GM23338 (cell line): ENCODE measurements around the gene HKDC1. TPM values are rescaled to one million over a fixed set of nuclear protein-coding genes. Genes with fewer than 3 reads are reported as not detected.

Source experiments
- ATAC-seq: fragments of 200-7000 bp; cut with Tn5 transposase; 3 replicates; pipeline ENCODE4 v1.9.1; 2020
- DNase-seq: peaks from one replicate; pipeline ENCODE4 v3.0.0-alpha.2; 2015; ENCODE audit warnings: low spot score
- H2AFZ ChIP-seq: fragments of 200-600 bp; sonication (generic); 2 replicates; pipeline ENCODE4 v1.8.0; 2016; ENCODE audit warnings: antibody characterized with exemption, mild to moderate bottlenecking, moderate library complexity
- H3F3A ChIP-seq: fragments of 200-600 bp; sonication (generic); replicated peaks from 2 replicates; pipeline ENCODE4 v1.8.0; 2017; ENCODE audit warnings: antibody characterized with exemption, mixed run types, low read depth
- H3K27ac ChIP-seq: fragments of 200-600 bp; sonication (generic); 2 replicates; pipeline ENCODE4 v1.6.1; 2016; ENCODE audit warnings: low read depth
- H3K27me3 ChIP-seq: fragments of 200-600 bp; sonication (generic); 2 replicates; pipeline ENCODE4 v1.8.0; 2016; ENCODE audit warnings: mild to moderate bottlenecking, mixed run types, moderate library complexity; ENCODE audit not compliant: insufficient read depth
- H3K36me3 ChIP-seq: fragments of 200-600 bp; sonication (generic); 2 replicates; pipeline ENCODE4 v1.8.0; 2016; ENCODE audit warnings: mild to moderate bottlenecking; ENCODE audit not compliant: insufficient read depth
- H3K4me1 ChIP-seq: fragments of 200-600 bp; sonication (generic); 2 replicates; pipeline ENCODE4 v1.8.0; 2016; ENCODE audit warnings: mild to moderate bottlenecking, moderate library complexity; ENCODE audit not compliant: insufficient read depth
- H3K4me2 ChIP-seq: fragments of 200-600 bp; sonication (generic); 2 replicates; pipeline ENCODE4 v1.7.1; 2017; ENCODE audit warnings: mixed run types
- H3K4me3 ChIP-seq: fragments of 200-600 bp; sonication (generic); 2 replicates; pipeline ENCODE4 v1.6.1; 2016; ENCODE audit warnings: mixed run types
- H3K79me2 ChIP-seq: fragments of 200-600 bp; sonication (generic); replicated peaks from 2 replicates; pipeline ENCODE4 v1.8.0; 2017; ENCODE audit warnings: mild to moderate bottlenecking; ENCODE audit not compliant: insufficient read depth
- H3K9me2 ChIP-seq: fragments of 200-600 bp; sonication (generic); 2 replicates; pipeline ENCODE4 v1.8.0; 2017; ENCODE audit not compliant: insufficient read depth
- H4K20me1 ChIP-seq: fragments of 200-600 bp; sonication (generic); replicated peaks from 2 replicates; pipeline ENCODE4 v1.8.0; 2017; ENCODE audit warnings: mild to moderate bottlenecking; ENCODE audit not compliant: insufficient read depth
- H3K27ac Mint-ChIP-seq: 2 replicates; pipeline ENCODE4 v1.8.0; 2020; ENCODE audit warnings: inconsistent platforms, mild to moderate bottlenecking, moderate library complexity, mixed read lengths
- H3K27me3 Mint-ChIP-seq: 3 replicates; pipeline ENCODE4 v1.8.0; 2022; ENCODE audit warnings: low read depth, mild to moderate bottlenecking, moderate library complexity, mixed read lengths, inconsistent platforms; ENCODE audit not compliant: insufficient read depth, poor library complexity
- H3K36me3 Mint-ChIP-seq: 3 replicates; pipeline ENCODE4 v1.8.0; 2021; ENCODE audit warnings: low read depth, mild to moderate bottlenecking, inconsistent platforms, moderate library complexity, mixed read lengths
- H3K4me1 Mint-ChIP-seq: 3 replicates; pipeline ENCODE4 v1.8.0; 2020; ENCODE audit warnings: mild to moderate bottlenecking, inconsistent platforms, mixed read lengths
- H3K4me3 Mint-ChIP-seq: 3 replicates; pipeline ENCODE4 v1.8.0; 2021; ENCODE audit warnings: moderate library complexity, mild to moderate bottlenecking, inconsistent platforms, mixed read lengths
- H3K9me3 Mint-ChIP-seq: 3 replicates; pipeline ENCODE4 v1.8.0; 2020; ENCODE audit warnings: moderate library complexity, mild to moderate bottlenecking, inconsistent platforms, mixed read lengths
- CREB1 ChIP-seq: fragments of 250-450 bp; sonication (Bioruptor Pico); IDR thresholded peaks from 2 replicates; pipeline ENCODE4 v1.5.0; 2020; ENCODE audit warnings: low read depth, mild to moderate bottlenecking, moderate library complexity
- CTCF ChIP-seq, 2 experiments: fragments of 200-600 bp in 1 of 2; sonication (generic) in 1 of 2; conservative IDR thresholded peaks; 2 replicates each; pipeline versions ENCODE4 v1.5.1 to v1.6.1; 2016 to 2017; ENCODE audit warnings: antibody characterized with exemption in 2 of 2, low read depth in 2 of 2, mild to moderate bottlenecking in 2 of 2, moderate library complexity in 1 of 2
- ETS1 ChIP-seq: IDR thresholded peaks from 2 replicates; pipeline ENCODE4 v1.6.1; 2016; ENCODE audit warnings: antibody characterized with exemption
- EZH2 ChIP-seq: fragments of 200-600 bp; sonication (generic); IDR thresholded peaks from one replicate; pipeline ENCODE4 v1.8.0; 2017; ENCODE audit warnings: antibody characterized with exemption, mild to moderate bottlenecking, low read depth; ENCODE audit not compliant: unreplicated experiment
- EZH2phosphoT487 ChIP-seq: fragments of 200-600 bp; sonication (generic); IDR thresholded peaks from one replicate; pipeline ENCODE4 v1.8.1; 2018; ENCODE audit warnings: antibody characterized with exemption; ENCODE audit not compliant: unreplicated experiment
- JUNB ChIP-seq: IDR thresholded peaks from one replicate; pipeline ENCODE4 v1.6.1; 2016; ENCODE audit warnings: antibody characterized with exemption; ENCODE audit not compliant: unreplicated experiment
- NANOG ChIP-seq: IDR thresholded peaks from 2 replicates; pipeline ENCODE4 v1.6.1; 2016; ENCODE audit warnings: antibody characterized with exemption, borderline replicate concordance
- POLR2AphosphoS5 ChIP-seq: IDR thresholded peaks from 2 replicates; pipeline ENCODE4 v1.6.1; 2016; ENCODE audit warnings: antibody characterized with exemption, low read depth
- REST ChIP-seq: IDR thresholded peaks from one replicate; pipeline ENCODE4 v1.6.1; 2018; ENCODE audit warnings: antibody characterized with exemption; ENCODE audit not compliant: unreplicated experiment
- STAT1 ChIP-seq: IDR thresholded peaks from one replicate; pipeline ENCODE4 v1.6.1; 2016; ENCODE audit warnings: antibody characterized with exemption; ENCODE audit not compliant: unreplicated experiment
- ZNF114 ChIP-seq: fragments of 250-450 bp; sonication (Bioruptor Pico); IDR thresholded peaks from 2 replicates; pipeline ENCODE4 v1.5.0; 2020; ENCODE audit warnings: mild to moderate bottlenecking, moderate library complexity
- ZNF331 ChIP-seq: fragments of 250-450 bp; sonication (Bioruptor Pico); IDR thresholded peaks from 2 replicates; pipeline ENCODE4 v1.5.0; 2020; ENCODE audit warnings: low read depth, mild to moderate bottlenecking, moderate library complexity
- ZNF462 ChIP-seq: fragments of 250-450 bp; sonication (Bioruptor Pico); IDR thresholded peaks from 2 replicates; pipeline ENCODE4 v1.5.0; 2020; ENCODE audit warnings: mild to moderate bottlenecking, moderate library complexity
- polyA plus RNA-seq: library from polyadenylated mRNA; unstranded; fragments of >200 nt; fragmentation: Nextera tagmentation; extraction: Ambion mirVana; gene quantifications from 2 replicates; pipeline ENCODE4 v1.2.1, GENCODE V29; 2016
- total RNA-seq: library from RNA; depleted of rRNA; stranded (reverse); fragments of >200 nt; shearing (Covaris generic); gene quantifications from 2 replicates; pipeline ENCODE4 v1.2.3, GENCODE V29; 2014

HKDC1 gene
- total and polyA plus RNA-seq, 2 experiments from 2014 or later, result 0.03 TPM; not detected in 1

- TF ChIP-seq EZH2phosphoT487, result no peak
Observed at GRCh38 chr10:69269761-69270160, 49.6 kb downstream of the HKDC1 start (continued).

GRCh38 chr10:69270990-69271389, 50.9 kb downstream of the HKDC1 start:
- no peaks in the 10 kb centered on the region for H3K9me3 Mint-ChIP-seq
- H3K27me3 Mint-ChIP-seq, result no peaks in the 10 kb centered on the region
- Histone ChIP-seq H2AFZ (no peak overlapping the region), H3K9me2 (no peaks in the 10 kb centered on the region), H3K27ac (no peak overlapping the region), H3K27me3 (no peaks in the 10 kb centered on the region), H3K4me2 (no peak overlapping the region), H3K4me1 (no peaks in the 10 kb centered on the region), H3F3A (no peaks in the 10 kb centered on the region), H3K79me2 (no peaks in the 10 kb centered on the region), H3K4me3 (no peak overlapping the region), H3K36me3 (no peaks in the 10 kb centered on the region), H4K20me1 (no peaks in the 10 kb centered on the region)
- H3K4me3 Mint-ChIP-seq, result no peak overlapping the region
- ATAC-seq, result no peak
- no peak overlapping the region for H3K27ac Mint-ChIP-seq
- no peak for DNase-seq
- no peak for TF ChIP-seq CTCF (conservative IDR thresholded peaks at IDR 0.05; ENCODE audit: low read depth in 2 of 2)
- no peak for TF ChIP-seq EZH2phosphoT487
- TF ChIP-seq STAT1, result no peak
- TF ChIP-seq ZNF462 (CRISPR knock-in tag), result no peak
- TF ChIP-seq POLR2AphosphoS5, result no peak
- TF ChIP-seq CREB1 (CRISPR knock-in tag), result no peak
- TF ChIP-seq ZNF331 (CRISPR knock-in tag), result no peak
- TF ChIP-seq JUNB, result no peak
- TF ChIP-seq ZNF114 (CRISPR knock-in tag), result no peak
- TF ChIP-seq ETS1, result no peak
- TF ChIP-seq EZH2, result no peak
- no peak for TF ChIP-seq REST
- no peak for TF ChIP-seq NANOG
- H3K4me1 Mint-ChIP-seq, result peaks cover 2% of the 10 kb centered on the region; the same call in 2 of the 3 replicates
- H3K36me3 Mint-ChIP-seq, result no peaks in the 10 kb centered on the region
